Neutrophil (primary cell): Measurements from ENCODE around the gene RFTN2.

ENCODE experiments used
- H3K27ac ChIP-seq: fragments of 200-600 bp; sonication (generic); 2 replicates; pipeline ENCODE4 v1.5.1; 2016; ENCODE audit warnings: mild to moderate bottlenecking, moderate library complexity
- H3K27me3 ChIP-seq: fragments of 200-600 bp; sonication (generic); 2 replicates; pipeline ENCODE4 v1.6.0; 2016; ENCODE audit warnings: mild to moderate bottlenecking
- H3K36me3 ChIP-seq: fragments of 200-600 bp; sonication (generic); 2 replicates; pipeline ENCODE4 v1.5.1; 2017
- H3K4me1 ChIP-seq, 2 experiments: fragments of 200-600 bp in 1 of 2; sonication (generic) in 1 of 2; 1 replicate in 1 of 2; 2 replicates in 1 of 2; pipeline versions ENCODE4 v1.5.1 to v1.6.1; 2013 to 2016; ENCODE audit warnings: low read depth in 1 of 2, low read length in 1 of 2, mild to moderate bottlenecking in 1 of 2, moderate library complexity in 1 of 2; ENCODE audit not compliant: control insufficient read depth in 1 of 2, insufficient read depth in 1 of 2
- H3K4me3 ChIP-seq, 2 experiments: fragments of 200-600 bp in 1 of 2; sonication (generic) in 1 of 2; 1 replicate in 1 of 2; 2 replicates in 1 of 2; pipeline ENCODE4 v1.5.1; 2013 to 2016; ENCODE audit warnings: low read depth in 1 of 2, low read length in 1 of 2, mild to moderate bottlenecking in 1 of 2, moderate library complexity in 1 of 2
- H3K9me3 ChIP-seq: fragments of 200-600 bp; sonication (generic); 2 replicates; pipeline ENCODE4 v1.5.1; 2016
- TF ChIP-seq, protein P1 (sequence below): fragments of 200-600 bp; sonication (generic); IDR thresholded peaks from 2 replicates; pipeline ENCODE4 v1.5.1; 2016; ENCODE audit warnings: antibody characterized with exemption

The RFTN2 gene

DNA sequence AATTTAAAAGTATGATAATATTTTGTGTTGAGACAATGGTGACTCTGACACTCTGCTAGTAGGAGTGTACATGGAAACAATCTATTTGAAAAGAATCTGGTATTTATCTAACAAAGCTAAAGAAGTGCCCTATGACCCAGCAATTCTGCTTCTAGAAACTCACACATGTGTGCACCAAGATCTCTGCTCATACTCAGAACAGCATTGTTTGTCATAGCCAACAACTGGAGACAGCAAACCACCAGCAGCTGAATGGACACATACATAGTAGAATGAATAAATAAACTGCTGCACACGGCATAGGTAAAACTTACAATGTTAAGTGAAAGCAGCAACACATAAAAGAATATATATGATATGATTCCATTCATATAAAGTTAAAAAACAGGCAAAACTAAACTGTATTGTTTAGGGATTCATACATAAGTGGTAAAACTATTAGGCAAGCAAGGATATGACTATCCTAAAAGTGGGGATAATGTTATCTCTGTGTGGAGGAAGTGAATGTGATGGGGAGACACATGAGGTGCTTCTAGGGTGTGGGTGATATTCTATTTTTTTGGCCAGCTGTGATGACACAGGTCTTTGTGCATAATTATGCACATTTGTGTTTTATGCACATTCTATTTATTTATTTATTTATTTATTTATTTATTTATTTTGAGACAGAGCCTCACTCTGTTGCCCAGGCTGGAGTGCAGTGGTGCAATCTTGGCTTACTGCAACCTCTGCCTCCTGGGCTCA is 71.1 kb downstream of the RFTN2 start:
- H3K9me3 ChIP-seq, result no peaks in the 10 kb centered on the region
- H3K4me3 ChIP-seq, result no peak overlapping the region
- no peaks in the 10 kb centered on the region for H3K36me3 ChIP-seq
- H3K4me1 ChIP-seq, result peaks cover 8% of the 10 kb centered on the region in 2 experiments
- TF ChIP-seq, protein P1, sequence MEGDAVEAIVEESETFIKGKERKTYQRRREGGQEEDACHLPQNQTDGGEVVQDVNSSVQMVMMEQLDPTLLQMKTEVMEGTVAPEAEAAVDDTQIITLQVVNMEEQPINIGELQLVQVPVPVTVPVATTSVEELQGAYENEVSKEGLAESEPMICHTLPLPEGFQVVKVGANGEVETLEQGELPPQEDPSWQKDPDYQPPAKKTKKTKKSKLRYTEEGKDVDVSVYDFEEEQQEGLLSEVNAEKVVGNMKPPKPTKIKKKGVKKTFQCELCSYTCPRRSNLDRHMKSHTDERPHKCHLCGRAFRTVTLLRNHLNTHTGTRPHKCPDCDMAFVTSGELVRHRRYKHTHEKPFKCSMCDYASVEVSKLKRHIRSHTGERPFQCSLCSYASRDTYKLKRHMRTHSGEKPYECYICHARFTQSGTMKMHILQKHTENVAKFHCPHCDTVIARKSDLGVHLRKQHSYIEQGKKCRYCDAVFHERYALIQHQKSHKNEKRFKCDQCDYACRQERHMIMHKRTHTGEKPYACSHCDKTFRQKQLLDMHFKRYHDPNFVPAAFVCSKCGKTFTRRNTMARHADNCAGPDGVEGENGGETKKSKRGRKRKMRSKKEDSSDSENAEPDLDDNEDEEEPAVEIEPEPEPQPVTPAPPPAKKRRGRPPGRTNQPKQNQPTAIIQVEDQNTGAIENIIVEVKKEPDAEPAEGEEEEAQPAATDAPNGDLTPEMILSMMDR, result no peak
- H3K27ac ChIP-seq, result no peak overlapping the region
- no peaks in the 10 kb centered on the region for H3K27me3 ChIP-seq

DNA sequence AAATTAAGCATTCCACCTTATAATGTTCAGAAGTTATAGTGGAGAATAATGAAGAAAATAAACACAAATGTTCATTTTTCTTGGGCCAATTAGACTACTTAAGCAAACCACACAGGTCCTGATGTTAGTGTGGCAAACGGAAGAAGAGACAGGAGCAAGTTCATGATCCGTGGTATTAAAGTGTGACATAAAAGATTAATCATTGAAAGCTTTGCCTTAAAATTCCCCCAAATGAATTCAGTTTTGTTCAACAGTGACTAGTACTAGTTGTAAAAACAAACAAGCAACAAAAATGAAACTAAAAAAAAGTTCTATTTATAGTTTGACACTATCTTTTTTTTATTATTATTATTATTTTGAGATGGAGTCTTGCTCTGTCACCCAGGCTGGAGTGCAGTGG is 73.7 kb downstream of the RFTN2 start:
- Histone ChIP-seq H3K27ac (no peak overlapping the region), H3K4me3 (no peak overlapping the region), H3K27me3 (no peaks in the 10 kb centered on the region), H3K36me3 (no peaks in the 10 kb centered on the region), H3K9me3 (no peaks in the 10 kb centered on the region), H3K4me1 (peaks cover 12 to 14% of the 10 kb centered on the region in 2 experiments)
- TF ChIP-seq, protein P1, result no peak

DNA sequence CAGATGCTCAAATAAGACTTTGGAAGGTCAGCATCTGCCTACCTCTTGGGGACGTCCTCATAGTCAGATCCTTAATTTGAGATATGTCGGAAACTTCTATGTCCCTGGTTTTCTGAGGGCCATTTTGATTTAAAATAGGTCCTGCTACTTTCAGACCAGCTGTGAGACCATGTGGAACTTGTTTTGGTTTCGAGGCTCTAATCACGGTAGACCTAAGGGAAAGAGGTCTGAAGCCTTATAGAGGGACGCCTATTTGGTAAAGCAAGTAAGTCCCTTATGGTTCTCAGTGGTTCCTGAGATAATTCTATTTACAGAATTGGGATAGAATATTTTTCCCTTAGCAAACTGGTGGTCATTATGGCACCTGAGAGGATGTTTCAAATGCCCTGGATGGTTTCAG is 75.1 kb downstream of the RFTN2 start:
- TF ChIP-seq, protein P1, result no peak
- Histone ChIP-seq H3K27me3 (no peaks in the 10 kb centered on the region), H3K4me1 (peaks cover 12 to 14% of the 10 kb centered on the region in 2 experiments), H3K36me3 (no peaks in the 10 kb centered on the region), H3K27ac (no peak overlapping the region), H3K4me3 (no peak overlapping the region), H3K9me3 (no peaks in the 10 kb centered on the region)

DNA sequence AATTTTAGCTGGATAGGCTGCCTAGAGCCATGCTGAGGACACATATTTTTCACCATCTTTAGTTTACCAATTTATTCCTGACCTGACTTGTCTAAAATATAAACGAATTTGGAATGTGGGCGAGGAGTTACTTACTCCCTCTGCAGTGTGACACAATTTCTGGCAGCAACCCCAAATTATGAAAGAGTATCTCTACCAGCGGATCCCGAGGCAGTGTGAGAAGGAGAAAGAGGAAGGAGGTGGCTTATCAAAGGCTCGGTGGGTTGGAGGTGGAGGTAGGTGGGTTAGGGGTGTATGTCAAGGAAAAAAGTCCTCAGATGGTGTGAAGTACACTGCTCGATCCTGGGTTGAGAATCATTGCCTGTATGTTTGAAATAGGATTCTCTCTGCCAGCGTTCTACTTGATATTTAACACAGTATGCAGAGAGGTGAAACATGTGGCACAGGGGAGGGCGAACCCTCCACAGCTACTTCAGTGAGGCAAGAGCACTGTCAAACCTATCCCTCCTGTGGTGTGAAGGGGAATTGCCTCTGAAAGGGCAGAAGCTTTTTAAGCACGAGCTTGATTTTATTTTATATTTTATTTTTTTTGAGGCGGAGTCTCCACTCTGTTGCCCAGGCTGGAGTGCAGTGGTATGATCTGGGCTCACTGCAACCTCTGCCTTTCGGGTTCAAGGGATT is 76.0 kb downstream of the RFTN2 start:
- Histone ChIP-seq H3K36me3 (no peaks in the 10 kb centered on the region), H3K9me3 (no peaks in the 10 kb centered on the region), H3K27me3 (no peaks in the 10 kb centered on the region), H3K27ac (peak overlapping the region; percentile 41), H3K4me3 (no peak overlapping the region), H3K4me1 (peaks cover 12 to 14% of the 10 kb centered on the region in 2 experiments)
- TF ChIP-seq, protein P1, result no peak

DNA sequence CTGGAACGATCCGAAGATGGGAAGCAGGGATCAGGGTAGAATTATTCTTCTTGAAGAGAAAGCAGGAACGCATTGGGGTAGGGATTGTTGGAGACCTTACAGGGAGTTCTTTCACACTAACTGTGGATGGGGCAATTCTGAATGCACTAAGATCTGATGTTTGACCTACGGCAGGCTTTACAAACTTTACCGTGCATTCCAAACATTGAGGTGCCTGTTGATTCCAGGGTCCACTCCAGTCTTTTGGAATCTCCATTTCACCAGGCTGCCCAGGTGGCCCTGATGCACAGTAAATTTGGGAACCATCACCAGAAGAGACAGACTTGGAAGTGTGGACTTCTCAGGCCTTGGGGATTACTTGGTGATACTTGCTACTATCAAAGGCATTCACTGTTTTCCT is 76.9 kb downstream of the RFTN2 start:
- H3K36me3 ChIP-seq, result no peaks in the 10 kb centered on the region
- no peaks in the 10 kb centered on the region for H3K27me3 ChIP-seq
- TF ChIP-seq, protein P1, result no peak
- H3K27ac ChIP-seq, result no peak overlapping the region
- H3K4me1 ChIP-seq, result peaks cover 12 to 14% of the 10 kb centered on the region in 2 experiments
- no peak overlapping the region for H3K4me3 ChIP-seq
- no peaks in the 10 kb centered on the region for H3K9me3 ChIP-seq
